ENCODE measurements around the gene ARL4D.
"Not testable (repeated sequence)": the region's sequence is repeated elsewhere in the genome, so short reads cannot be mapped to it uniquely, and the experiment has no call there.

The ARL4D gene

GRCh38 chr17:43363926-43364285 lies 34.9 kb upstream of the ARL4D start:
- Histone ChIP-seq H3K4me3 (ENCODE audit: low read depth, low read length) (no peak overlapping the region), H3K4me2 (ENCODE audit: low read length) (no peak overlapping the region), H3K27ac (no peak overlapping the region), H3K36me3 (ENCODE audit: control insufficient read depth, insufficient read depth, low read length) (no peaks in the 10 kb centered on the region), H2AFZ (no peak overlapping the region), H3K4me1 (peaks cover 3% of the 10 kb centered on the region), H3K79me2 (no peaks in the 10 kb centered on the region), H3K27me3 (ENCODE audit: control insufficient read depth, insufficient read depth, low read length) (no peaks in the 10 kb centered on the region), H3K9ac (no peak overlapping the region), H3K9me3 (ENCODE audit: control insufficient read depth, low read length) (no peaks in the 10 kb centered on the region)
- no peak for TF ChIP-seq CTCF (IDR thresholded peaks at IDR 0.05)

- no peak overlapping the region for H3K4me2 ChIP-seq (ENCODE audit: low read length)
- no peaks in the 10 kb centered on the region for H3K27me3 ChIP-seq (ENCODE audit: control insufficient read depth, insufficient read depth, low read length)
- H3K4me1 ChIP-seq = peaks cover under 1% of the 10 kb centered on the region
- no peak for TF ChIP-seq CTCF (IDR thresholded peaks at IDR 0.05)
- H3K9me3 ChIP-seq (ENCODE audit: control insufficient read depth, low read length) = no peaks in the 10 kb centered on the region
- no peak overlapping the region for H2AFZ ChIP-seq
- H3K27ac ChIP-seq = no peak overlapping the region
- no peaks in the 10 kb centered on the region for H3K36me3 ChIP-seq (ENCODE audit: control insufficient read depth, insufficient read depth, low read length)
- H3K9ac ChIP-seq = no peak overlapping the region
- no peak overlapping the region for H3K4me3 ChIP-seq (ENCODE audit: low read depth, low read length)
- H3K79me2 ChIP-seq = no peaks in the 10 kb centered on the region
These were observed 33.4 kb upstream of the ARL4D start for GRCh38 chr17:43365356-43365755.

GRCh38 chr17:43365921-43366320 lies 32.9 kb upstream of the ARL4D start:
- not testable (repeated sequence) for H3K27ac ChIP-seq, H3K4me1 ChIP-seq

GRCh38 chr17:43366891-43367736 lies 31.7 kb upstream of the ARL4D start:
- Histone ChIP-seq H3K9me3 (ENCODE audit: control insufficient read depth, low read length) (no peaks in the 10 kb centered on the region), H3K4me1 (peaks cover under 1% of the 10 kb centered on the region), H3K9ac (no peak overlapping the region), H3K36me3 (ENCODE audit: control insufficient read depth, insufficient read depth, low read length) (no peaks in the 10 kb centered on the region), H3K4me3 (ENCODE audit: low read depth, low read length) (peak overlapping the region; percentile 59), H3K79me2 (no peaks in the 10 kb centered on the region), H3K27ac (peak overlapping the region; percentile 90), H3K27me3 (ENCODE audit: control insufficient read depth, insufficient read depth, low read length) (no peaks in the 10 kb centered on the region), H2AFZ (peak overlapping the region; percentile 19), H3K4me2 (ENCODE audit: low read length) (peak overlapping the region; percentile 80)
- no peak for TF ChIP-seq CTCF (IDR thresholded peaks at IDR 0.05)

More at GRCh38 chr17:43365921-43366320, 32.9 kb upstream of the ARL4D start:
- H3K79me2 ChIP-seq; H3K4me2 ChIP-seq (ENCODE audit: low read length); H3K36me3 ChIP-seq (ENCODE audit: control insufficient read depth, insufficient read depth, low read length); H3K4me3 ChIP-seq (ENCODE audit: low read depth, low read length); H3K9ac ChIP-seq; H3K9me3 ChIP-seq (ENCODE audit: control insufficient read depth, low read length); H2AFZ ChIP-seq; H3K27me3 ChIP-seq (ENCODE audit: control insufficient read depth, insufficient read depth, low read length): not testable (repeated sequence)

- Histone ChIP-seq H3K36me3 (ENCODE audit: control insufficient read depth, insufficient read depth, low read length) (no peaks in the 10 kb centered on the region), H3K4me1 (peaks cover 4% of the 10 kb centered on the region), H3K27ac (peak overlapping the region; percentile 90), H3K79me2 (no peaks in the 10 kb centered on the region), H3K4me3 (ENCODE audit: low read depth, low read length) (peak overlapping the region; percentile 59), H3K4me2 (ENCODE audit: low read length) (peak overlapping the region; percentile 80), H2AFZ (peak overlapping the region; percentile 81), H3K9ac (no peak overlapping the region), H3K9me3 (ENCODE audit: control insufficient read depth, low read length) (no peaks in the 10 kb centered on the region), H3K27me3 (ENCODE audit: control insufficient read depth, insufficient read depth, low read length) (no peaks in the 10 kb centered on the region)
- no peak for TF ChIP-seq CTCF (IDR thresholded peaks at IDR 0.05)
These were observed 31.0 kb upstream of the ARL4D start for GRCh38 chr17:43367737-43368242.

Measured in parathyroid adenoma (tissue), 2 donors.